Fibroblast of lung (primary cell): ENCODE measurements around the gene FCGBP.

Experiments used
- CTCF ChIP-seq, 2 donors: IDR thresholded peaks in 1 of 2; conservative IDR thresholded peaks in 1 of 2; 1 replicate in 1 of 2; 2 replicates in 1 of 2; pipeline ENCODE4 v1.5.1; 2011 to 2012; ENCODE audit warnings: low read length in 2 of 2, control low read depth in 1 of 2, inconsistent platforms in 1 of 2, low read depth in 1 of 2, mild to moderate bottlenecking in 1 of 2
- EZH2 ChIP-seq: IDR thresholded peaks from 2 replicates; pipeline ENCODE4 v1.5.1; 2012; ENCODE audit warnings: low read length, control low read depth, mild to moderate bottlenecking; ENCODE audit errors: missing control alignments

- no peak for TF ChIP-seq EZH2
- TF ChIP-seq CTCF (conservative IDR thresholded peaks at IDR 0.05 in 1 of 2, IDR thresholded peaks at IDR 0.05 in 1 of 2; ENCODE audit: low read depth in 1 of 2, low read length in 2 of 2) = no peak
These were observed 7.9 kb upstream of the FCGBP start for GRCh38 chr19:39942366-39942730.
